Thoracic aorta (tissue), 2 donors: ENCODE measurements around the gene TIMP4. TPM values are rescaled to one million over a fixed set of nuclear protein-coding genes. Genes with fewer than 3 reads are reported as not detected.

Experiments used
- ATAC-seq: fragments of 150-250 bp; one replicate; pipeline ENCODE4 v1.8.0; 2017; ENCODE audit warnings: low read depth; ENCODE audit not compliant: insufficient number of reproducible peaks, low FRiP score
- DNase-seq: peaks from one replicate; pipeline ENCODE4 v3.0.0-alpha.2; 2020; ENCODE audit warnings: low spot score
- H3K27ac ChIP-seq, 2 donors: fragments of 200-600 bp; sonication (generic); 1 replicate in 1 of 2; 2 replicates in 1 of 2; pipeline ENCODE4 v1.5.1; 2016; ENCODE audit warnings: mild to moderate bottlenecking in 2 of 2, moderate library complexity in 2 of 2
- H3K27me3 ChIP-seq: fragments of 200-600 bp; sonication (generic); replicated peaks from 2 replicates; pipeline ENCODE4 v1.6.0; 2016; ENCODE audit warnings: mild to moderate bottlenecking; ENCODE audit not compliant: insufficient read depth
- H3K36me3 ChIP-seq: fragments of 200-600 bp; sonication (generic); one replicate; pipeline ENCODE4 v1.5.1; 2016
- H3K4me1 ChIP-seq, 2 donors: fragments of 200-600 bp; sonication (generic); 1 replicate in 1 of 2; 2 replicates in 1 of 2; pipeline versions ENCODE4 v1.5.1 to v1.6.0; 2016; ENCODE audit warnings: low read depth in 2 of 2, mild to moderate bottlenecking in 1 of 2; ENCODE audit not compliant: control insufficient read depth in 1 of 2
- H3K4me3 ChIP-seq: fragments of 200-600 bp; sonication (generic); 2 replicates; pipeline ENCODE4 v1.5.1; 2016; ENCODE audit warnings: mild to moderate bottlenecking
- H3K9me3 ChIP-seq: fragments of 200-600 bp; sonication (generic); 2 replicates; pipeline ENCODE4 v1.5.1; 2016
- total RNA-seq, 2 donors: library from RNA; depleted of rRNA; stranded (reverse); fragments of >200 nt; gene quantifications; one replicate each; pipeline versions ENCODE4 v1.1.0 to v1.2.3, GENCODE V29; 2016
- TF ChIP-seq, protein P1 (sequence below): fragments of 200-600 bp; sonication (generic); IDR thresholded peaks from one replicate; pipeline ENCODE4 v1.5.1; 2019; ENCODE audit warnings: antibody characterized with exemption

The TIMP4 gene
- total RNA-seq, 2 donors from 2014 or later: 56.7 to 73.9 TPM

DNA sequence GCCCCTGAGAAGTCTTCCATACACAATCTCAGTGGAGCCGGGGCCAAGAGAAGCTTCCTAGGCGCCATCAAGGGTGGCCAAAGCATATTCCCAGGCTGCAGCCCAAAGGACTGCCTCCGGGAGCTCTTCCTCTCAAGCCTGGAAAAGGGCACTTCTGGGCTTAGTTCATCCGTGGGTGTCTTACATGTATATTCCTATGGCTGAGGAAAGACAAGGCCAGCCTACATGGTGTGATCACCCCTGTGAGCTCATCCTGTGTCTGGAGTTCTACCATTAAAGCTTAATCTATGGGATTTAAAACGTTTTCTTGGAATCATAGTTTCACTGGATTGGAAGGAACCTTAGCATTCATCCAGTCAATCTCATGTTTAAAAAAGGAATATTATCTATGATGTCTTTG is 21.9 kb upstream of the TIMP4 start:
- Histone ChIP-seq H3K27ac (peak overlapping the region; percentile 23 to 54), H3K4me1 (peaks cover 26 to 38% of the 10 kb centered on the region in 2 donors)
- no peak for ATAC-seq

DNA sequence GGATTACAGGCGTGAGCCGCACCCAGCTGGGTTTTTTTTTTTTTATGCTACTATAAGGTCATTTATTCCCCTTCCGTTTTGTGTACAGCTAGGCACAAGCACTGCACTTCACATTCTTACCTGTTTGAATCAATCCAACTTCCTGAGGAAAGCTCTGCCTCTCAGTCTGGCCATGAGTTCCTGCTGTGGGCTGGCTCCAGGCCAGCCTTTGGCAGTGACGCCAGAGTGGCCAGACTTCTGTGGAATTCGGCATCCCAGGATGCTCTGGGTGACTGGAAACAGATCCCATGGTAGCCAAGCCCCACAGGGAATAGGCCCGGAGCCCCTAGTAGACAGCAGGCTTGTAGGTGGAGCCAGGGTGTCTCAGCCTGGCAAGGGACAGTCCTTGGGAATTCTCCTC is 21.5 kb upstream of the TIMP4 start:
- H3K27me3 ChIP-seq: no peaks in the 10 kb centered on the region
- peak overlapping the region; percentile 23 to 54 for H3K27ac ChIP-seq
- peak; percentile 11 for ATAC-seq
- TF ChIP-seq, protein P1, sequence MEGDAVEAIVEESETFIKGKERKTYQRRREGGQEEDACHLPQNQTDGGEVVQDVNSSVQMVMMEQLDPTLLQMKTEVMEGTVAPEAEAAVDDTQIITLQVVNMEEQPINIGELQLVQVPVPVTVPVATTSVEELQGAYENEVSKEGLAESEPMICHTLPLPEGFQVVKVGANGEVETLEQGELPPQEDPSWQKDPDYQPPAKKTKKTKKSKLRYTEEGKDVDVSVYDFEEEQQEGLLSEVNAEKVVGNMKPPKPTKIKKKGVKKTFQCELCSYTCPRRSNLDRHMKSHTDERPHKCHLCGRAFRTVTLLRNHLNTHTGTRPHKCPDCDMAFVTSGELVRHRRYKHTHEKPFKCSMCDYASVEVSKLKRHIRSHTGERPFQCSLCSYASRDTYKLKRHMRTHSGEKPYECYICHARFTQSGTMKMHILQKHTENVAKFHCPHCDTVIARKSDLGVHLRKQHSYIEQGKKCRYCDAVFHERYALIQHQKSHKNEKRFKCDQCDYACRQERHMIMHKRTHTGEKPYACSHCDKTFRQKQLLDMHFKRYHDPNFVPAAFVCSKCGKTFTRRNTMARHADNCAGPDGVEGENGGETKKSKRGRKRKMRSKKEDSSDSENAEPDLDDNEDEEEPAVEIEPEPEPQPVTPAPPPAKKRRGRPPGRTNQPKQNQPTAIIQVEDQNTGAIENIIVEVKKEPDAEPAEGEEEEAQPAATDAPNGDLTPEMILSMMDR: no peak
- peaks cover 29 to 42% of the 10 kb centered on the region in 2 donors for H3K4me1 ChIP-seq
- H3K36me3 ChIP-seq: no peaks in the 10 kb centered on the region
- H3K4me3 ChIP-seq: no peak overlapping the region
- DNase-seq: no peak
- no peaks in the 10 kb centered on the region for H3K9me3 ChIP-seq

More for the DNA sequence above, 21.9 kb upstream of the TIMP4 start:
- TF ChIP-seq, protein P1: no peak
- Histone ChIP-seq H3K9me3 (no peaks in the 10 kb centered on the region), H3K36me3 (no peaks in the 10 kb centered on the region), H3K4me3 (no peak overlapping the region), H3K27me3 (no peaks in the 10 kb centered on the region)
- no peak for DNase-seq

DNA sequence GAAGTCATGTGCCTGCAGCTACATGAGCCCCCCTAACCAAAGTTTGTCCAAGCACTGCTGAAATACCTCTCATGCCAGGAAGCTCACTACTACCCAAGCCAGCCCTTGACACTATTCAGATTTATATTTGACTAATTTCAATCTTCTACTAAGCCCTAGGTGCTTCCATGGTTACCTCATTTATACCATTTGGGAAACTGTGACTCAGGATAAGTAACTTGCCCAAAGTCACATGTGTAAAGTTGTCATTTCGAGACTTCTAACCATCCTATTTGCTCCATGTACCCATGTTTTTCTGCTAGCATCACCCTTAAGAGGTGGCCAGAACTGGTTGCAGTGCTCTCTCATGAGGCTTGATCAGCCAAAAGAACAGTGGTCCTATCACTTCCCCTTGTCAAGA is 20.7 kb upstream of the TIMP4 start:
- ATAC-seq: no peak
- no peak for DNase-seq
- Histone ChIP-seq H3K27ac (peak overlapping the region in 1 of 2 donors; percentile 54), H3K4me3 (no peak overlapping the region), H3K4me1 (peaks cover 29 to 43% of the 10 kb centered on the region in 2 donors), H3K9me3 (no peaks in the 10 kb centered on the region), H3K36me3 (no peaks in the 10 kb centered on the region), H3K27me3 (no peaks in the 10 kb centered on the region)
- TF ChIP-seq, protein P1: no peak

DNA sequence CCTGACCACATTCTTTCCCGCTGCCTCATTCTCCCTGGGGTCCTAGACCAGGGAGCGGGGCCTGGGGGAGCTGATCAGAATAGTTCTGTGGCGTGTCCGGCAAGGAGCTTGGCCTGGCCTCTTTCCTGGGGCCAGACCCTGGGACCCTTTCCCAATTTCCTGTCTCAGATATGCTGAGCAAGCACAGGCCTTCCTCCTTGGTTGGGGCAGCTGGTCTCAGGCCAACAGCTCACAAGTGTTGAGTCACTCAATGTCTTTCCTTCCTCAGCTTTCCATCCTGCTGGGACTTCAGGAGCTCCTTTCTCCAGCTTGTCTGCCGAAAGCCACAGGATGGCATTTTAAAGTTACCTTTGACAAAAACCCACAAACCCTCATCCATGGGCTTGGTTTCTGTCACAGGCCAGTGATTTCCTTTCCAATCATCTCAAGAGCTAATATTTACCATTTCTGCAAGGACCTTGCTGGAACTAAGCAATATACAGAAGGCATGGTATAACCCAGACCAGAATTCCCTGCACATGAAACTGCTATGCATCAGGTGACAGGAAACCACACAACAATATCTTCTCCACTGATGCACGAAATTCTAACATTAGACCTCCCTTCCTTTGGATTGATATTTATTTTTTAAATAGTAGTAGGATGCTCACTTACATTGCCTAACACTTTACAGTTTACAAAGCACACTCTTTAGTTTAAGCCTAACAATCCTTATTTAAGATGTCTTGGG is 19.5 kb upstream of the TIMP4 start:
- H3K27ac ChIP-seq: peak overlapping the region in 1 of 2 donors; percentile 75
- H3K4me3 ChIP-seq: no peak overlapping the region
- TF ChIP-seq, protein P1: no peak
- DNase-seq (no peak), ATAC-seq (no peak)
- no peaks in the 10 kb centered on the region for H3K27me3 ChIP-seq
- H3K36me3 ChIP-seq: no peaks in the 10 kb centered on the region
- no peaks in the 10 kb centered on the region for H3K9me3 ChIP-seq
- peaks cover 29 to 43% of the 10 kb centered on the region in 2 donors for H3K4me1 ChIP-seq

DNA sequence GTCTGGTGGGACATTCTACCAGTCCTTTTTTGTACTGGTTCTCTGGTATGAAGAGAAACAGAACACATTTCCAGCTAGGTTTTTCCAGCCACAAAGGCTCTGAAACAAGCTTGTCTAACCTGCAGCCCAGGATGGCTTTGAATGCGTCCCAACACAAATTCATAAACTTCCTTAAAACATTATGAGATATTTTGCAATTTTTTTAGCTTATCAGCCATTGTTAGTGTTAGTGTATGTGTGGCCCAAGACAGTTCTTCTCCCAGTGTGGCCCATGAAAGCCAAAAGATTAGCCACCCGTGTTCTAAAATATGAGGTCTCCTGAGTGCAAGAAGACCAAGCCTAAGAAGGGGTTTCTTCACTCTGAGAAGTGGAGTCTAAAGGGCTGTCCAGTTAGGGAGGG is 18.4 kb upstream of the TIMP4 start:
- ATAC-seq (no peak), DNase-seq (no peak)
- H3K9me3 ChIP-seq: peaks cover 6% of the 10 kb centered on the region
- no peak overlapping the region for H3K4me3 ChIP-seq
- TF ChIP-seq, protein P1: no peak
- H3K4me1 ChIP-seq: peaks cover 29 to 43% of the 10 kb centered on the region in 2 donors
- peak overlapping the region; percentile 20 to 75 for H3K27ac ChIP-seq
- no peaks in the 10 kb centered on the region for H3K36me3 ChIP-seq
- H3K27me3 ChIP-seq: no peaks in the 10 kb centered on the region
